ENCODE results near the gene KRTAP10-9.

- TF ChIP-seq EP300 (IDR thresholded peaks at IDR 0.05; ENCODE audit: borderline replicate concordance) = no peak
- no peak for TF ChIP-seq CEBPB (IDR thresholded peaks at IDR 0.05)
- no peak for TF ChIP-seq REST (IDR thresholded peaks at IDR 0.05; ENCODE audit: low read depth)
- no peak for TF ChIP-seq USF1 (IDR thresholded peaks at IDR 0.05)
Observed at GRCh38 chr21:44623575-44623974, 3.3 kb upstream of the KRTAP10-9 start.
